Adrenal gland (tissue), 12 donors: ENCODE data around the gene PUS3. TPM values are rescaled to one million over a fixed set of nuclear protein-coding genes. Genes with fewer than 3 reads are reported as not detected.

Source experiments
- DNase-seq, 7 donors: peaks; one replicate each; pipeline ENCODE4 v3.0.0-alpha.2; 2019 to 2020
- H3K27ac ChIP-seq, 5 donors: fragments of 200-600 bp; sonication (generic) in 4 of 5; 1 replicate in 3 of 5; 2 replicates in 2 of 5; pipeline versions ENCODE4 v1.5.1 to v1.8.0; 2016 to 2020; ENCODE audit warnings: mild to moderate bottlenecking in 1 of 5
- H3K27me3 ChIP-seq: fragments of 200-600 bp; 2 replicates; pipeline ENCODE4 v1.8.0; 2021
- H3K36me3 ChIP-seq, 2 donors: fragments of 200-600 bp; replicated peaks in 1 of 2; 1 replicate in 1 of 2; 2 replicates in 1 of 2; pipeline versions ENCODE4 v1.5.1 to v1.8.0; 2018 to 2022
- H3K4me1 ChIP-seq, 2 donors: fragments of 200-600 bp; replicated peaks in 1 of 2; 1 replicate in 1 of 2; 2 replicates in 1 of 2; pipeline versions ENCODE4 v1.5.1 to v1.8.0; 2018 to 2021
- H3K4me3 ChIP-seq, 4 donors: fragments of 200-600 bp; sonication (generic) in 3 of 4; one replicate each; pipeline ENCODE4 v1.5.1; 2016 to 2018
- H3K9me3 ChIP-seq, 3 donors: fragments of 200-600 bp; sonication (generic) in 1 of 3; replicated peaks in 1 of 3; 1 replicate in 2 of 3; 2 replicates in 1 of 3; pipeline versions ENCODE4 v1.5.1 to v1.8.0; 2016 to 2021
- POLR2A ChIP-seq, 2 donors: fragments of 450-650 bp; IDR thresholded peaks; one replicate each; pipeline ENCODE4 v1.6.1; 2017; ENCODE audit warnings: antibody characterized with exemption in 2 of 2, mild to moderate bottlenecking in 2 of 2, moderate library complexity in 1 of 2
- WGBS, 4 donors: extraction: QIAGEN DNeasy Blood & Tissue Kit in 2 of 4; methylation state at CpG; one replicate each; pipeline versions ENCODE4 v1.1.5 to v1.1.7; 2013 to 2017; 5-methylcytosine and 5-hydroxymethylcytosine counted together
- intact Hi-C, 2 donors: fragments of 100-400 bp; cut with DNase I; formaldehyde crosslinking; loops; one replicate each; pipeline versions ENCODE4 v1.14.1 to v1.15.0; 2022 to 2023
- polyA plus RNA-seq, 3 donors: library from polyadenylated mRNA; stranded (reverse); fragments of 200-250 nt in 2 of 3; fragments of 350-450 nt in 1 of 3; fragmentation: Illumina TruSeq in 1 of 3; extraction: RNeasy Lipid Tissue Mini Kit (QIAGEN cat#74804) in 1 of 3; gene quantifications; one replicate each; pipeline ENCODE4 v1.2.3, GENCODE V29; 2013 to 2014
- total RNA-seq, 9 donors: library from RNA; depleted of rRNA in 4 of 9; stranded (reverse); fragments of >200 nt in 4 of 9; fragments of 120-200 nt in 1 of 9; fragmentation: NEBNext Ultra II Directional in 1 of 9; extraction: Animal tissue kit (Norgen Biotek cat#: 25700) in 1 of 9; gene quantifications; one replicate each; pipeline versions ENCODE4 v1.1.0 to v1.2.4, GENCODE V29; 2013 to 2023
- TF ChIP-seq, protein P1 (sequence below), 6 experiments: fragments of 450-650 bp in 4 of 6; fragments of 200-600 bp in 2 of 6; sonication (generic) in 1 of 6; IDR thresholded peaks; 1 replicate in 5 of 6; 2 replicates in 1 of 6; pipeline versions ENCODE4 v1.5.1 to v1.8.0; 2016 to 2021; ENCODE audit warnings: antibody characterized with exemption in 6 of 6, mild to moderate bottlenecking in 2 of 6, moderate library complexity in 1 of 6
- donor health status: healthy with polysubstance abuse.
- donor health status: Bipolar disorder and iron deficiency.
- donor health status: DM: yes; HTN: yes; CAD: no.
- donor health status: DM: no; HTN: no; CAD: no.
- donor health status: DM: no; HTN: no; CAD: no.
- donor health status: DM: yes; HTN: yes; CAD: no.

The PUS3 gene
- total and polyA plus RNA-seq, 12 donors: 5.8 to 37.9 (median 15.2) TPM

DNA sequence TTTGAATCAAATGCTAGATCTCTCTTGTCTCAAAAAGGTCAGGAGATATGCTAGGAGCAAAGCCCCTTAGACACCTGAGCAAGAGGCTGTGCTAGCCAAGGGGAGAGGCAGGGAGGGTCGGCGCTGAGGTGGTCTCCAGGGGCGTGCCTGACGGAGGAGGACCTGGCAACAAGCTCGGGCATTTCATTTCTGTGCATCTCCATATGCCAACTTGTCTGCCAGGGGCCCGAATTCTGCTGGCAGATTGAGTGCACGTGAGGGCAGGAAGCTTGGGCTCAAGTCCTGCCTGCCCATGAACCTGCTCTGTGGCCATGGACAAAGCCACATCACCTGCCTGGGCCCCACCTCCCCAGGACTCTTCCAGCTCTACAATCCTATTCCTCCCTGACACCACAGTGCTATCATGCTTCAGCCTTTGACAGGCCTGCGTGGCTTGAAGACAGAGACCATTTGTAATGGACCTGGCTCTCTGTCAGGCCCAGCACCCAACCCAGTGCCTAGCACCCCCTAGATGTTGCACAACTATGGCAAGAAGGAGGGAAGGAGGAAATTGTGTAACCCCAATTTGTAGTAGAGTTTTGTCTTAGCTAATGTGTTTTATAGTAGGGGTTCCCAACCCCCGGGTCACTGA lies 26.6 kb upstream of the PUS3 start:
- intact Hi-C loops: no loop called here
- WGBS, 4 donors: 74 to 88% (median 79%) methylated on average over 9 of the region's 9 CpGs
- no peak overlapping the region for H3K4me3 ChIP-seq
- H3K36me3 ChIP-seq: no peaks in the 10 kb centered on the region
- H3K9me3 ChIP-seq: peaks cover 0 to 6% (median 0%) of the 10 kb centered on the region in 3 donors
- peaks cover 0 to 3% of the 10 kb centered on the region in 2 donors for H3K4me1 ChIP-seq
- DNase-seq: peak in 1 of 7 donors; percentile 36
- TF ChIP-seq, protein P1, sequence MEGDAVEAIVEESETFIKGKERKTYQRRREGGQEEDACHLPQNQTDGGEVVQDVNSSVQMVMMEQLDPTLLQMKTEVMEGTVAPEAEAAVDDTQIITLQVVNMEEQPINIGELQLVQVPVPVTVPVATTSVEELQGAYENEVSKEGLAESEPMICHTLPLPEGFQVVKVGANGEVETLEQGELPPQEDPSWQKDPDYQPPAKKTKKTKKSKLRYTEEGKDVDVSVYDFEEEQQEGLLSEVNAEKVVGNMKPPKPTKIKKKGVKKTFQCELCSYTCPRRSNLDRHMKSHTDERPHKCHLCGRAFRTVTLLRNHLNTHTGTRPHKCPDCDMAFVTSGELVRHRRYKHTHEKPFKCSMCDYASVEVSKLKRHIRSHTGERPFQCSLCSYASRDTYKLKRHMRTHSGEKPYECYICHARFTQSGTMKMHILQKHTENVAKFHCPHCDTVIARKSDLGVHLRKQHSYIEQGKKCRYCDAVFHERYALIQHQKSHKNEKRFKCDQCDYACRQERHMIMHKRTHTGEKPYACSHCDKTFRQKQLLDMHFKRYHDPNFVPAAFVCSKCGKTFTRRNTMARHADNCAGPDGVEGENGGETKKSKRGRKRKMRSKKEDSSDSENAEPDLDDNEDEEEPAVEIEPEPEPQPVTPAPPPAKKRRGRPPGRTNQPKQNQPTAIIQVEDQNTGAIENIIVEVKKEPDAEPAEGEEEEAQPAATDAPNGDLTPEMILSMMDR (IDR thresholded peaks at IDR 0.05): no peak
- TF ChIP-seq POLR2A (IDR thresholded peaks at IDR 0.05): no peak
- H3K27ac ChIP-seq: no peak overlapping the region
- H3K27me3 ChIP-seq: peaks cover 3% of the 10 kb centered on the region

DNA sequence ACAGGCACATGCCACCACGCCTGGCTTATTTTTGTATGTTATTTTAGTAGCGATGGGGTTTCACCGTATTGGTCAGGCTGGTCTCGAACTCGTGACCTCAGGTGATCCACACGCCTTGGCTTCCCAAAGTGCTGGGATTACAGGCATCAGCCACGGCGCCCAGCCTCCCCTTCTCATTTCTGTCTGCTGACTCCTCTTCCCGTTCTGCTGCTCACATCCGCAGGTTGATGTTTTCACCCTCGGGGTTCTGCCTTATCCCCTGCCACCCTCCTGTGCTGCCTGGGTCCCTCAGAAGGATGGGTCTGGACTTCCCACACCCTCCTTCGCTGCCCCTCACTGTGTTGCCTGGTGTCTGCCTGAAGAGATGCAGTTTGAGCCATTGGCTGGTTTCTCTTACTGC lies 23.7 kb upstream of the PUS3 start:
- DNase-seq: peak in 1 of 7 donors; percentile 27
- H3K9me3 ChIP-seq: peaks cover 0 to 6% (median 0%) of the 10 kb centered on the region in 3 donors
- H3K4me3 ChIP-seq: no peak overlapping the region
- peaks cover 3% of the 10 kb centered on the region for H3K27me3 ChIP-seq
- H3K36me3 ChIP-seq: no peaks in the 10 kb centered on the region
- H3K4me1 ChIP-seq: peaks cover 0 to 3% of the 10 kb centered on the region in 2 donors
- 85 to 88% (median 86%) methylated on average over 12 of the region's 12 CpGs for WGBS, 4 donors
- intact Hi-C loops: no loop called here
- TF ChIP-seq, protein P1 (IDR thresholded peaks at IDR 0.05): no peak
- H3K27ac ChIP-seq: no peak overlapping the region

DNA sequence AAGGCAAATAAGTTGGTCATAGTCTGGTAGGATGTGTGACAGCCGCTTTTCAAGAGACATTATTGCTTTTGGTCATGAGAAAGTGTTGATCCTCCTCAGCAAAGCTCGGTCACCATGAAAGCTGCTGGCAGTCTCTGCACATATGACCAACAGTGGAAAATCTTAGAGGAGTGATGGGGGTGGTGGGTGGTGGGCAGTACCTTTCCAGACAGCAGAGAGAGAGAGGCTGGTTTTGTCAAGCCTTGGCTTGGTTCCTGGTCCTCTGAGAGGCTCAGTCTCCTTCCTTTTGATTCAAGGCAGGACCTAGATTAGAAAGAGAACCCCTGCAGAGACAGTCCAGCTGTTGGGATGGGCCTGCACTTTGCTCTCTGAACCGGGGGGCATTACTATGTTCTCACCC lies 22.8 kb upstream of the PUS3 start:
- intact Hi-C loops: loop anchor here in 1 of 2 donors (2.0 kb wide), 1 partner anchor 269 kb away; no protein-coding TSS in a partner anchor
- H3K4me3 ChIP-seq: no peak overlapping the region
- peaks cover 0 to 6% (median 0%) of the 10 kb centered on the region in 3 donors for H3K9me3 ChIP-seq
- H3K27ac ChIP-seq: no peak overlapping the region
- H3K27me3 ChIP-seq: peaks cover 3% of the 10 kb centered on the region
- TF ChIP-seq, protein P1 (IDR thresholded peaks at IDR 0.05): no peak
- no peak for TF ChIP-seq POLR2A (IDR thresholded peaks at IDR 0.05)
- WGBS, 4 donors: 71 to 81% (median 75%) methylated on average over 3 of the region's 3 CpGs
- no peaks in the 10 kb centered on the region for H3K36me3 ChIP-seq
- DNase-seq: peak in 1 of 7 donors; percentile 30
- H3K4me1 ChIP-seq: peaks cover 0 to 3% of the 10 kb centered on the region in 2 donors

DNA sequence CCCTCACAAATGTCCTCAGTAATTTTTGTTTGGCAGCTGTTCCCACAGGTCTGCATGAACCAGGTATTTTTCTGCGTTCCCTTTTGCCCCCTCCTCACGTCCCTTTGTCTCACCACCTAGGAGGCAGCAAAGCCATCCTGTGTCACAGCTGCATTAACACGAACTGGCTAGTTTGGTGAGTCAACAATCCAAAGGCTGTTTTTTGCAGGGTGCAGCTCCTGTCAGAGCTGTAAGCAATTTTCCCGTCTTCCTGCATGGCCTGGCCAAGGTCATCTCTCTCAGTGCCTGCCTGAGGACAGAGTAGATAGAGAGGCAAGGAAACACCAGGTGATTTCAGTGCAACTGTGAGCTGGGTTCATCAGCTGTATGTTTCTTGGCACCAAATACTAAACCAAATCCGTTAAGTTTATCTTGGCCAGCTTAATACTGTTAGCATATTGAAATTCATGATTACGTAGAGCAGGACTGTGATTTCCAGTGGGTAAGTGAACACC lies 22.3 kb upstream of the PUS3 start:
- WGBS, 4 donors: 27 to 44% (median 41%) methylated on average over 6 of the region's 6 CpGs
- Histone ChIP-seq H3K4me3 (no peak overlapping the region), H3K27me3 (peaks cover 3% of the 10 kb centered on the region), H3K36me3 (no peaks in the 10 kb centered on the region), H3K4me1 (peaks cover 0 to 3% of the 10 kb centered on the region in 2 donors), H3K9me3 (peaks cover 0 to 6% (median 0%) of the 10 kb centered on the region in 3 donors), H3K27ac (no peak overlapping the region)
- intact Hi-C loops: loop anchor here in 1 of 2 donors (2.0 kb wide), 1 partner anchor 270 kb away; no protein-coding TSS in a partner anchor
- TF ChIP-seq POLR2A (IDR thresholded peaks at IDR 0.05): no peak
- TF ChIP-seq, protein P1 (IDR thresholded peaks at IDR 0.05): no peak
- DNase-seq: peak in 5 of 7 donors; percentile 38 to 53 (median 43)
